HG02763 (cell line): ENCODE data around the gene MNT.

Experiments
- ATAC-seq: cut with Tn5 transposase; IDR thresholded peaks from one replicate; pipeline ENCODE4 v1.9.1; 2021; ENCODE audit warnings: mild to moderate bottlenecking, moderate library complexity; ENCODE audit not compliant: unreplicated experiment

MNT gene

DNA sequence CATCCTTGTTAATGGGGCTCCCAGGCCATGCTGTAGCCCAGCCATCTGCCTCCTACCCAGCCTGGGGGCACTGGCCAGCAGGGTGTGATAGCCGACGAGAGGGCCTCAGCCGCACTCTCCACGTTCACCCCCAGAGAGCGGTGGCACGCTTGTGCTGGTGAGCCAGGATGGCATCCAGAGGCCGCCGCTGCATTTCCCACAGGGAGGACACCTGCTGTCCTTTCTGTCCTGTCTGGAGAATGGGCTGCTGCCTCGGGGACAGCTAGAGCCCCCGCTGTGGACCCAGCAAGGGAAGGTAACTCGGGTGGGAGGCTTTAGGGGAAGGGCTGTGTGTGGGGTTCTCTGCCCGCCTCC, 36.1 kb downstream of the MNT start:
- ATAC-seq: no peak

DNA sequence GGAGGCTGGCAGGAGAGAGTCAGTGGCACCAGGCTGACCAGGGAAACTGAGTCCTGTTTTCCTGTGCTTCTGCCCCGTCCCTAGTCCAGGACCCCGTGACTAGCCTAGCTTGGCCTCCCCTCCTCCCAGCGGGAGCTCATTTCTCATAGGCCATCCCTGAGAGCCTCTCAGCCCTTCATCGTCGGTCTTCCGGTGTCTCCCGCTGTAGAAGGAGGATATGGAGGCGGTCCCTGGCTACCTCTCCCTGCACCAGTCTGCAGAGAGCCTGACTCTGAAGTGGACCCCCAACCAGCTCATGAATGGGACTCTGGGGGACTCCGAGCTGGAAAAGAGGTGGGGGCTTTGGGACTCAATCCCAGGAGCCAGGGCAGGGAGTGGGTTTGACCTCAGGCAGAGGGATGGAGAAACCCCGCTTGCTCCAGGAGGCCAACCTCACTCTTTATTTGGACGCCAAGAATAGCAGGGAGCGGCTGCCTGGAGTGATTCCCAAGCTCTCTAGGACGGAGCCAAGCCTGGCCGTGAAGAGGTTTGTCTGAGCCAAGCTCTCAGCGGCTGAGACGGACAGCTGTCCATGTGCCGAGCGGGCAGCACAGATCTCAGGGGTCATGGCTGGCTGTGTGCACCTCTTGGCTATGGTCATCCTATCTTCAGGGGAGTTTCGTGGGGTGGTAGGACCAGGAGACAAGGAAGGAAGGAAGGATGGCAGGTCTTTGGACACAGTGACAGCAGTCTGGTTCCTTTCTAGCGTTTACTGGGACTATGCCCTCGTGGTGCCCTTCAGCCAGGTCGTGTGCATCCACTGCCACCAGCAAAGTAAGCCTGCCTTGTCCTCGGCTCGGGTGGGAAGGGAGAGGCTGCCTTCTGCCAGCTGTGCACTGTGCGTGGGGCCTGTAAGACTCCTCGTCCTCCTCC, 36.8 kb downstream of the MNT start:
- no peak for ATAC-seq

DNA sequence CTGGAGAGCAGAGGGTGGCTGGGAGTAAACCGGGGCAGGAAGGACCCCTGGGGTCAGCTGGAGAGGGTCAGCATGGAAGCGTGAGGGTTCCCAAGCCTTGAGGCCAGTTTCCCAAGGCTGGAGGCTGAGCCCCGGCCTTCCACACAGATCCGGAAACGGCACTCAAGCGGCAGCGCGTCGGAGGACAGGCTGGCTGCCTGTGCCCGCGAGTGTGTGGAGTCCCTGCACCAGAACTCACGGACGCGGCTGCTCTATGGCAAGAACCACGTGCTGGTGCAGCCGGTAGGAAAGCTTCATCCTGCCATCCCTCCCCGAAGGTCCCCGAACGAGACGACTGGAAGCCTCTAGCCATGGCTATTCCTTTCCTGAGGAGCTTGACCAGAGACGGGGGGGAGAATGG, 37.5 kb downstream of the MNT start:
- ATAC-seq: no peak

DNA sequence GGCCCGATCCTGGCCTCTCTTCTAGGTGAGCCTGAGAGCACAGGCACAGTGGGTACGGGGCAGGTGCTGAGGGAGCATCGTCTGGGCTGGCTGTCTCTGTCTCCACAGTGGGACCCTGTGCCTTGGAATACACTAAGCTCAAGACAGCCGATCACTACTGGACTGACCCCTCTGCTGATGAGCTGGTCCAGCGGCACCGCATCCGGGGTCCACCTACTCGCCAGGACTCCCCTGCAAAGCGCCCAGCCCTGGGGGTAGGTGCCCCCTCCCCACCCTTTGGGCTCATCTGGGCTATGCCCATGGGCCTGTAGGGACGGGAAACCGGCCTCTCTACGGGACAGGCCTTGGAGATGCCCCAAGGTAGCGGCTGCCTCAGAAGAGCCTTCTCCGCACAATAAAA, 38.0 kb downstream of the MNT start:
- no peak for ATAC-seq

- ATAC-seq: no peak
Observed at GRCh38 chr17:2362416-2362815, 38.4 kb downstream of the MNT start.

- no peak for ATAC-seq
Observed at GRCh38 chr17:2362016-2362415, 38.8 kb downstream of the MNT start.

DNA sequence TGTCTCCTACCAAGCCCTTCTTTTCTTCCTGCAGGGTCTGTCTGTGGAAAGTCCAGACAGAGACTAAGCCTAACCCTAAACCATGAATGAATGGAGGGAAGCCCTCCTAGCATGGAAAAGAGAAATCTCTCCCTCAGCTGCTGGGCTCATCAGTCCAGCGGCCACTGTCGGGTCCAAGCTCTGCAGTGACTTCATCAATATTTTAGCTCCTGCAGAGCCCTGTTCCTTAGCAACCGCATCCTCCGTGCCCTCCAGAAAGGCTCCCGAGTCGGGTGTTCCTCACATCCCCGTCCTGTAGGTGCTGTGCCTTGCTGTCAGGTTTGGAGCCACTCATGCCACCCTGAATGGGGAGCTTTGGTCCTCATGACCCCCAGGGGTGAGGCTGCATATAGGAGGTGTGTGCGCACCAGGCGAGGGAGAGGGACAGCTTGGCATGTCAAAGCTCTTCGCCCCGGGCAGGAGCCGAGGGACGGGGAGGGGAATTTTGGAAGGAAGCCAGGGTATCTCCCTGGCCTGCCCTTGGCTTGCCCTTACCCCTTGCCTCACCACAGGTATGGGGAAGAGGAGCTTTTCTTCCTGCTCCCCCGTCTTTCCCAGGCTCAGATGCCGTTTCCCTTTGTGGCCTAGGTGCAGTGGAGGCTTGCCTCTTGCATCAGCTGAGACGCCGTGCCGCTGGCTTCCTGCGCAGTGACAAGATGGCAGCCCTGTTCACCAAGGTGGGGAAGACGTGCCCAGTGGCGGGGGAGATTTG, 39.7 kb downstream of the MNT start:
- ATAC-seq: no peak

DNA sequence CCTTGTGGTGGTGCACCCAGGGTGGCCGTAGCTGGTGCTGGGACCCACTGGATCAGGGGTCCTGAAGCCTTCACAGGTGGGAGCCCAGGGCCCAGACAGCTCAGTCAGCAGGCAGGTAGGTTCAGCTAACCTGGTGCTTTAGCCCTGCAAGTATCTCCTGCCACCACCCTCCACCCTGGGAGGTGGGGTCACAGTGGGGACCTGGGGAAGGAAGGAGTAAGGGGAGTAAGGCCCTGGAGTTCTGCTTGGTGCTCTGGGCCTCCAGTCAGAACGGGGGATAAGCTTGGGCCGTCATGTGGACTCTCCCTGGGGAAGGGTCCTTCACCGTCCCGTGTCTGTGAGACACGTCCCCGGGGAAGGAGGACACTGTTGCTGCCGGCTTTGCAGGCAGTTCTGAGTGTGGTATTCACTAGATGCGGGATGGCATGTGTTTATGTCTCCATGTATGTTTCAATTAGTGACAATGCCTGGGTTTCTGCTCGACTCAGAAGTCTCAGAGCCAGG, 42.9 kb downstream of the MNT start:
- no peak for ATAC-seq

DNA sequence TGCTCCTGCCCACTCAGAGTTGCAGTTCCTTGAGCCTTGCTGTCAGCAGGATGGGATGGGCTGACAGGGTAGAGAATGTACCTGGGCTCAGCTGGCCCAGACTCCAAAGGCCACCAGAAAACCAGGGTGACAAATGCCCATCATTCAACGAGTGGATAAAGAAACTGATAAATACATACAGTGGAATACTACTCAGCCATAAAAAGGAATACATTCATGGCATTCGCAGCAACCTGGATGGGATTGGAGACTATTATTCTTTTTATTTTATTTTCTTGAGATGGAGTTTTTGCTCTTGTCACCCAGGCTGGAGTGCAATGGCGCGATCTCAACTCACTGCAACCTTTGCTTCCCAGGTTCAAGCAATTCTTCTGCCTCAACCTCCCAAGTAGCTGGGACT, 43.6 kb downstream of the MNT start:
- ATAC-seq: no peak

DNA sequence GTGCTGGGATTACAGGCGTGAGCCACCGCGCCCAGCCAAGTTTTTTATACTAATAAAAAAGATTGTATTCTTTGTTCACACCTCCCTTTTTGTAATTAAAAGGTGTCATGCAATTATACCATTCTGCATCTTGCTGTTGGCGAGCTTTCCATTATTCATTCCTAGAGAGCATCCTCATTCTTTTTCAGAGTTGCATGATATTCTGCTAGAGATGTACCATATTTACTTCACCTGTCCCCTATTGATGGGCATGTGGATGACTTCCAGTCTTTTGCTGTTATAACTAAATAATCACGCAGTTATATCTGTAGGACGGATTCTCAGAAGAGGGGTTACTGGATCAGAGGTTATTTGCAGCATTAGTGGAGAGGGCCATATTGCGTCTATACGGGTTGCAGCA, 46.5 kb downstream of the MNT start:
- ATAC-seq: no peak

DNA sequence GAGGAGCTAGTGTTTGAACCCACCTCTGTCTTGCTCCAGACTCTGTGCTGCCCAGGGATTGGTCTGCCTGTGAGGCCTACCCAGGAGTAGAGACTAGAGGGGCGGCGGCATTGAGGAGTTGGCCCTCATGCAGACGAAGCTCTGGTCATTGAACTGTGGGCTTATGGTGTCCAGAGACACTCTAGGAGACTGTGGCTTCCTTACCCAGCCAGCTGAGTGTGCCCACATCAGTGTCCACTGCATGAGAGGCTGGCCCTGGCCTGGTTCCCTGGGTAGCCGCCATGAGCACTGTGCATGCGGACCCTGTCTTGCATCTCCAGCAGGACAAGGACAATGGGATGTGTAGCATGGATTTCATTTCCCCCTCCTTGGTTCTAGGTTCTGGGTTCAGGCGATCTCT, 49.6 kb downstream of the MNT start:
- ATAC-seq: no peak

GRCh38 chr17:2347805-2348685, 52.8 kb downstream of the MNT start:
- no peak for ATAC-seq

GRCh38 chr17:2346475-2346874, 54.4 kb downstream of the MNT start:
- no peak for ATAC-seq

DNA sequence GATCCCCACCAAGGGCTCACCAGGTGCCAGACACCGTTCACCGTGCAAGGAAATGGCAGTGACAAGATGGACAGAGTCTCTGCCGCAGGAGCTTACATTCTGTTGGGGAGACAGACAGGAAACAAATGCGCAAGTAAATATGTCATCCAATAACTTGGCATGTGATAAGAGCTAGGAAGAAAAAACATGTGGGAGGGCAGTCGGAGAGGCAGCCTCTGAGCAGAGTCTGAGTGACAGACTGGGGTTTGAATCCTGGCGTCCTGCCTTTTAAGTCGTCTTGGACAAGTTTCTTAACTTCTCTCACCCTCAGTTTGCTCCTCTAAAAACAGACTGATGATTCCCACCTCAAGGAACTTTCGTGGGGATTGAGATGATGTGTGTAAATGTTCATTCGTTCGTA, 56.3 kb downstream of the MNT start:
- ATAC-seq: no peak

DNA sequence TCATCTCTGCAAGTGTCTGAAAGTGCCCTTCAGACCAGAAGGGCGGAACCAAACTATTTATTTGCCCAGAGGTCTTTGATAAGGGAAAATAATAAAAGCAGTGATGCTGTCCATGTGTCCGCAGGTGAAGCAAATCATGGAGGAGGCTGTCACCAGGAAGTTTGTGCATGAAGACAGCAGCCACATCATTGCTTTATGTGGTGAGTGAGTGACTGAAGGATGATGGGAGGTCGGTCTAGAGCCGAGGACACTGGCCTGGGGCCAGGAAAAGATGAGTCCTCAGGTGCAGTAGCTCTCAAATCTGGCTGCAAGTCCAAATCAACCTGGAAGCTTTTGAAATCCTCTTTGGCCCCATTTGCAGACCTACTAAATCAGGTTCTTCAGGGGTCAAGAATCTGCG, 57.4 kb downstream of the MNT start:
- ATAC-seq: no peak

- no peak for ATAC-seq
Observed at GRCh38 chr17:2338315-2338657, 62.6 kb downstream of the MNT start.

DNA sequence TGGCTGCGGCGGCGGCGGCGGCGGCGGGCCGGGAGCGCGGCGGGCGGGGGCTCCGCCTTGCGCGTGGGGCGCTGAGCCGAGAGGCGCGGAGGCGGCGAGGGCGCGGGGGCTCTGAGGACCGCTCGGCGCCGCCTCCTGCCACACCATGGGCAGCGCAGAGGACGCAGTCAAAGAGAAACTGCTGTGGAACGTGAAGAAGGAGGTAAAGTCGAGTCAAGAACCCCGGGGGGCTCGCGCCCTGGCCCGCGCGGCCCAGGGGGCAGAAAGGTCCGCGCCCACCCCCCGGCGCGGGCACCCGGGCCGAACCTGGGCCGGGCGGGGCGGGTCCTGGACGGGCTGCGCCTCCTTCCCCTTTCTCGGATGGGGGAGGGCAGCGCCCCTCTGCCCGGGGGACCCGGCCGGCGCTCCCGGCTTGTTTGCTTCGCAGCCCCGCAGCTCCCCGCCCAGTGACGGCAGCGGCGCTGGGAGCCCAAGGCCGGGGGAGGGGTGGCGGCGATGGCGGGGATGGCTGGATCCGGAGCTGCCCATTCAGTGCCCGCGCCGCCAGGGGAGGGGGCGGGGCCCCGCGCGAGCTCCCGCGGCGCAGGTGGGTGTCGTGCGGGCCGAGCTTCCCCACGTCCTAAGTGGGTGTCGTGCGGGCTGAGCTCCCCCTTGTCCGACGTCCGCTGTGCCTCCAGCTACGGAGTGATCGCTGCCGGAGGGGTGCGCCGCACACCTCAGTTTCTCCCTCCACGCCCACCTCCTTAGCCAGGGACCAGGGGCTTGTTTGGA, 63.1 kb downstream of the MNT start:
- ATAC-seq: no peak

- ATAC-seq: no peak
Observed at GRCh38 chr17:2336852-2337543, 63.9 kb downstream of the MNT start, which contains the start of gene SGSM2. TSS of gene SGSM2 (plus strand) at chr17:2337501. CDS start at chr17:2337689, 188 bp downstream.

DNA sequence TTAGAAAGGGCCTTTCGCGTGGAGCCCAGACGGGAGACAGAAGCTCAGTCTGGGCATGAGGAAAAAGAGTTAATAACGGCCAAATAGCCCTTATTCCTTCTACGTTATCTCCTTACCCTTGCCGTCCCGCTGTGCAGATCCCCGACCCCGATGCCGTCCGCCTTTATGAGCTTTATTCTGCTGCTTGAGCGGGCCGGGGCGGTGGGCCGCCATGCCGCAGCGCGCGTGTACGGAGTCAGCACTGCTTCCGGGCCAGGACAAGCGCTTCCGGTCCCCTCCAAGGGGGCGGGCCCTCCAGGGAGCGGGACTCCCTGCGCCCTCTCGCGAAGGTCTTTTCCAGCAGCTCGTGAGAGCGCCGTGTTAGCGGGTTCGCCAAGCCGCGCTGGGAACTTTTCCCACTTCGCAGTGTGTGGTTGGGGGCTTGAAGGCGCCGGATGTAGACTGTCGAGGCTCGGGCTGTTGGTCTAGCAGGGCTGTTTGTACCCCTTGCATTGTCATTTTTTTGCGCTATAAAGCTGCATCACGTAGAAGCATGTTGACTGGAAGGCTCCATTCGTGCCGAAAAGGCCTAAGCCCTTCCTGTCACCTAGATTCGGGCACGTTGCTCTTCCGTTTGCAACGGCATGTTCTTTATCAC, 64.5 kb downstream of the MNT start, which contains the start of gene TSR1:
Gene TSR1, minus strand, starts transcription at position 243 of the 637 bp plus-strand sequence. Its CDS starts 30 bp downstream, at position 213.
- peak; percentile 65 for ATAC-seq
